ENCODE data around the gene POLD4.

POLD4 gene

GRCh38 chr11:67390947-67391303 is 37.6 kb upstream of the POLD4 start:
- DNase-seq = no peak
- Histone ChIP-seq H3K27ac (peak overlapping the region; percentile 96), H3K36me3 (peaks cover 32% of the 10 kb centered on the region), H3K9me3 (ENCODE audit: severe bottlenecking) (no peaks in the 10 kb centered on the region), H3K27me3 (ENCODE audit: insufficient read depth, low read depth, severe bottlenecking) (no peaks in the 10 kb centered on the region), H3K4me3 (ENCODE audit: low read depth, low read length) (peak overlapping the region; percentile 85)
- no peak for TF ChIP-seq CTCF (IDR thresholded peaks at IDR 0.05; ENCODE audit: low read depth, low read length)

DNA sequence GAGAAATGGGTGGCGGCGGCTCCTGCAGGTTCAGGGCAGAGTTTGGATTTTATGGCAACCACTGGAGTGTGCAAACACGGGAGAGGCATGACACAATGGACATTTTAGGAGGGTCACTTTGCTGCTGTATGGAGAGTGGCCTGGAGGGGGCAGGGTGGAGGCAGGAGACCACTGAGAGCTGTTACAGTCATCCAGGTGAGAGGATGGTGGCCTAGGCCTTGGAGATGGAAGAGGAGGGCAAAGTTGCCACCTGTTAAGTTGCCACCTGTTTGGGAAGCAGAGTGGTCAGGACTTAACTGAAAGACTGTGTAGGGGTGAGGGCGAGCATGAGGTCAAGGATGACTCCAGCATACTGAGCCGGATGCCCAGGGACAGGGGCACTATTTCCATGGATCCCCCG is 36.1 kb upstream of the POLD4 start:
- H3K27me3 ChIP-seq (ENCODE audit: insufficient read depth, low read depth, severe bottlenecking) = no peaks in the 10 kb centered on the region
- no peaks in the 10 kb centered on the region for H3K9me3 ChIP-seq (ENCODE audit: severe bottlenecking)
- TF ChIP-seq CTCF (IDR thresholded peaks at IDR 0.05; ENCODE audit: low read depth, low read length) = peak; percentile 83
- peak; percentile 78 for DNase-seq
- peak overlapping the region; percentile 88 for H3K27ac ChIP-seq
- H3K36me3 ChIP-seq = peaks cover 17% of the 10 kb centered on the region
- H3K4me3 ChIP-seq (ENCODE audit: low read depth, low read length) = no peak overlapping the region

DNA sequence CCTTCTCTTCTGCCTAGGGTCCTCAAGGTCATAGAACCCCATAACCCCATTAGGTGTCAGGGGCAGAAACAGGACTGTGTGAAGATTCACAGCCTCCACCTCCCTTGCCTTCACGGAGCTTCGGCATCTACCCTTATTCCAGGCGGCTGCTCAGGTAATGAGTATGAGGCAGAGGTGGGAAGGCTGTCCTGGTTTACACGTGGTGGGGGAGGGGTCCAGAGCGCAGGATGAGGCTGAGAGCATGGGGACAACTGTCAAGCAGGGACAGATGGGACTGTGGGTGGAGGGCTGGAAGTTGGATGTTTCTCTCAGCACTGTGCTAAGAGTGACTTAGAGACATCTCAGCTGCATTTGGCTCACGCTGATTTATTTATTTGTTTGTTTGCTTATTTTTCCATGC is 34.2 kb upstream of the POLD4 start:
- Histone ChIP-seq H3K36me3 (peaks cover under 1% of the 10 kb centered on the region; the same call in 1 of the 2 replicates), H3K4me3 (ENCODE audit: low read depth, low read length) (peak overlapping the region; percentile 14; the same call in 1 of the 2 replicates), H3K9me3 (ENCODE audit: severe bottlenecking) (no peaks in the 10 kb centered on the region), H3K27me3 (ENCODE audit: insufficient read depth, low read depth, severe bottlenecking) (no peaks in the 10 kb centered on the region), H3K27ac (peak overlapping the region; percentile 88)
- peak; percentile 92 for DNase-seq
- TF ChIP-seq CTCF (IDR thresholded peaks at IDR 0.05; ENCODE audit: low read depth, low read length) = no peak

DNA sequence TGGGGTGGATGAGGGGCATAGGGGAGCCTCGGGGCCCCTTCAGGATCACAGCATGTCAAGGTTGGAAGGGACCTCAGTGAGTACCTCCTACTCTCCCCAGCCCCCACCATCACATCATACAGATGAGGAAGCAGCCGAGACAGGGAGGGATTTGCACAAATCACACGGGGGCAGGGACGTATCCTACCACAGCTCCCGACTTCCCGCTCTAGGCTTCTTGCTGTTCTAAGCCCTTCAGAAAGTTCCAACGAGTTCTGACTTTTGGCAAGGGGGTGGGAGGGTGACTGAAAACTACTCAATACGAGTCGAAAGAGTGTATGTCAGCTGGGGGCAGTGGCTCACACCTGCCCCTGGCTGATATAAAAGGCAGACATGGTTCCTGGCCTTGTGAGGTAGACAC is 33.7 kb upstream of the POLD4 start:
- Histone ChIP-seq H3K9me3 (ENCODE audit: severe bottlenecking) (no peaks in the 10 kb centered on the region), H3K4me3 (ENCODE audit: low read depth, low read length) (peak overlapping the region; percentile 0; the same call in 1 of the 2 replicates), H3K27me3 (ENCODE audit: insufficient read depth, low read depth, severe bottlenecking) (no peaks in the 10 kb centered on the region), H3K36me3 (no peaks in the 10 kb centered on the region), H3K27ac (peak overlapping the region; percentile 88)
- peak; percentile 65 for DNase-seq
- no peak for TF ChIP-seq CTCF (IDR thresholded peaks at IDR 0.05; ENCODE audit: low read depth, low read length)

DNA sequence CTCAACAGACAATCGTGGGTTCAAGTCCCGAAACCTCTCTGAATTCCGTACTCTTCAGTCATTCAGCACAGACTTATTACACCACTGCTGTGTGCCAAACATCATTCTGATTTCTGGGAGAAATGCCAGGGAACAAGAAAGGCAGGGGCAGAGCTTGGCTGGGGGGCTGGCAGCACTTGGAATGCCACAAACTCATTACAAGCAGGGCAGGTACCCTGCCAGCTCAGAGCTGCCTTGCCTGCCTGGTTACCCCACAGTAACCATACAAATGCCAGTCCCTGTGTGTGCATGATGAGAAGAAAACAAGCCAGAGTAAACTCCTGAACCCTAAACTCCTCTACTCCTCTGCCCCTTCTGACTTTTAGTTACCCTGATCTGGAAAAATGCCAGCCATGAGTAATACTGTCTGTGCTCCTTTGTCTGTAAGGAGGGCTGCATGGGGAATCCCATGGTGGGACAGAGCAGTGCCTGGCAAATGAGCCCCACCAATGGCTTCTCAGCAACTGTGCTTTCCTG is 31.6 kb upstream of the POLD4 start:
- no peak overlapping the region for H3K27ac ChIP-seq
- no peak for DNase-seq
- H3K36me3 ChIP-seq = no peaks in the 10 kb centered on the region
- no peaks in the 10 kb centered on the region for H3K27me3 ChIP-seq (ENCODE audit: insufficient read depth, low read depth, severe bottlenecking)
- no peak overlapping the region for H3K4me3 ChIP-seq (ENCODE audit: low read depth, low read length)
- no peaks in the 10 kb centered on the region for H3K9me3 ChIP-seq (ENCODE audit: severe bottlenecking)
- no peak for TF ChIP-seq CTCF (IDR thresholded peaks at IDR 0.05; ENCODE audit: low read depth, low read length)

All from WERI-Rb-1 (cell line).